Measurements from ENCODE around the gene AMZ1.

- no peak for TF ChIP-seq EZH2 (IDR thresholded peaks at IDR 0.05; ENCODE audit: insufficient read depth, poor library complexity, severe bottlenecking)
- no peak for TF ChIP-seq EZH2phosphoT487 (IDR thresholded peaks at IDR 0.05; ENCODE audit: insufficient read depth, low read depth)
Measured at GRCh38 chr7:2702594-2702957, 14.6 kb downstream of the AMZ1 start.
